Lower leg skin (tissue), 4 donors: ENCODE data around the gene PCSK6. TPM values are rescaled to one million over a fixed set of nuclear protein-coding genes. Genes with fewer than 3 reads are reported as not detected.

Experiments used
- DNase-seq, 2 donors: peaks; one replicate each; pipeline ENCODE4 v3.0.0-alpha.2; 2019; ENCODE audit warnings: low spot score in 2 of 2
- H3K4me3 ChIP-seq: fragments of 200-600 bp; sonication (generic); 2 replicates; pipeline ENCODE4 v1.5.1; 2017; ENCODE audit warnings: mild to moderate bottlenecking, low read depth; ENCODE audit not compliant: poor library complexity, severe bottlenecking
- POLR2A ChIP-seq, 2 donors: fragments of 450-650 bp; IDR thresholded peaks; one replicate each; pipeline ENCODE4 v1.6.1; 2016 to 2017; ENCODE audit warnings: antibody characterized with exemption in 2 of 2, mild to moderate bottlenecking in 1 of 2, moderate library complexity in 1 of 2
- WGBS, 2 donors: methylation state at CpG; one replicate each; pipeline ENCODE4 v1.1.5; 2018; 5-methylcytosine and 5-hydroxymethylcytosine counted together
- intact Hi-C: fragments of 100-400 bp; cut with DNase I; formaldehyde crosslinking; loops from one replicate; pipeline ENCODE4 v1.15.0; 2023; ENCODE audit warnings: low total_unique reads
- total RNA-seq, 4 donors: library from RNA; depleted of rRNA; stranded (reverse); fragments of >200 nt; gene quantifications; one replicate each; pipeline ENCODE4 v1.1.0, GENCODE V29; 2016
- TF ChIP-seq, protein P1 (sequence below), 3 donors: fragments of 450-650 bp; IDR thresholded peaks; one replicate each; pipeline ENCODE4 v1.5.1; 2016; ENCODE audit warnings: antibody characterized with exemption in 3 of 3, mild to moderate bottlenecking in 3 of 3, moderate library complexity in 2 of 3

The PCSK6 gene
- total RNA-seq, 4 donors from 2014 or later = 20.1 to 45.4 (median 30.4) TPM

DNA sequence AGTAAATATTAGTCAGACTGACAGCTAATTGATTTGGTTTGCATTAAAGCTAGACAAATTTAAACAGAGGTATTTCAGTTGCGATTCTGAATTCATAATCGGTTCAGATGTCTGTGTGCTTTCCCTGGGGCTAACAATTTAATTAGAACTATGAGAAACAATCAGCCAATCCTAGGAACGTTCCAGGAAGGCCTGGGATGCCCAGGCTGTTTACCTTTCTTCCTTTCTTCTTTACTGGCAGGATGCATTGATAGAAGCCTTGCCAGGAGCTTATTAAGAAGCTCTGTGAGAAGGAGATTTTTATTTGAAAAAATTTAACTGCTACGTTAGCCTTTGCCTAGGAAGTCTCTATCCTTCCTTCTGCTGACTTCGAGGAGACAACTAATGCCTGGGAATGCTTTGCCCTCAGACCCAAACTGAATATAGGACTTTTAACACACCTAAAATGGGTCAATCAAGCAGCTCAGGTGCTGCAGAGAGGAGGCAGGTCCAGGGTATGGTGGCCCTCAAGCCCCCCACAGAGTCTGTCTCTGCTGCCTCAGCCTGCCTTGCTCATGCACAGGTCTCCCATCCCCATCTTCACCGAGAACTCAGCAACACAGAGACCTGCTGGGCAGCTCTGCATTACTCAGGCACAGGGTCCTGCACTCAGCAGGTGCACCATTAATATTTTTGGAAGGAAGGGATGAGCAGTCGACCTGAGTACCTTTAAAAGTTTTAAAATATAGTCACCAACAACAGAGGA, 48.5 kb downstream of the PCSK6 start:
- intact Hi-C loops = no loop called here
- H3K4me3 ChIP-seq = no peak overlapping the region
- TF ChIP-seq, protein P1, sequence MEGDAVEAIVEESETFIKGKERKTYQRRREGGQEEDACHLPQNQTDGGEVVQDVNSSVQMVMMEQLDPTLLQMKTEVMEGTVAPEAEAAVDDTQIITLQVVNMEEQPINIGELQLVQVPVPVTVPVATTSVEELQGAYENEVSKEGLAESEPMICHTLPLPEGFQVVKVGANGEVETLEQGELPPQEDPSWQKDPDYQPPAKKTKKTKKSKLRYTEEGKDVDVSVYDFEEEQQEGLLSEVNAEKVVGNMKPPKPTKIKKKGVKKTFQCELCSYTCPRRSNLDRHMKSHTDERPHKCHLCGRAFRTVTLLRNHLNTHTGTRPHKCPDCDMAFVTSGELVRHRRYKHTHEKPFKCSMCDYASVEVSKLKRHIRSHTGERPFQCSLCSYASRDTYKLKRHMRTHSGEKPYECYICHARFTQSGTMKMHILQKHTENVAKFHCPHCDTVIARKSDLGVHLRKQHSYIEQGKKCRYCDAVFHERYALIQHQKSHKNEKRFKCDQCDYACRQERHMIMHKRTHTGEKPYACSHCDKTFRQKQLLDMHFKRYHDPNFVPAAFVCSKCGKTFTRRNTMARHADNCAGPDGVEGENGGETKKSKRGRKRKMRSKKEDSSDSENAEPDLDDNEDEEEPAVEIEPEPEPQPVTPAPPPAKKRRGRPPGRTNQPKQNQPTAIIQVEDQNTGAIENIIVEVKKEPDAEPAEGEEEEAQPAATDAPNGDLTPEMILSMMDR (IDR thresholded peaks at IDR 0.05) = no peak
- TF ChIP-seq POLR2A (IDR thresholded peaks at IDR 0.05) = no peak
- DNase-seq = peak in 1 of 2 donors; percentile 58
- 38 to 41% methylated on average over 7 of the region's 7 CpGs for WGBS, 2 donors

GRCh38 chr15:101439920-101440319, 49.6 kb downstream of the PCSK6 start:
- no peak for TF ChIP-seq POLR2A (IDR thresholded peaks at IDR 0.05)
- TF ChIP-seq, protein P1 (IDR thresholded peaks at IDR 0.05) = no peak
- WGBS, 2 donors = 19 to 25% methylated on average over 7 of the region's 7 CpGs
- no peak overlapping the region for H3K4me3 ChIP-seq
- peak in 1 of 2 donors; percentile 17 for DNase-seq
- intact Hi-C loops = no loop called here

DNA sequence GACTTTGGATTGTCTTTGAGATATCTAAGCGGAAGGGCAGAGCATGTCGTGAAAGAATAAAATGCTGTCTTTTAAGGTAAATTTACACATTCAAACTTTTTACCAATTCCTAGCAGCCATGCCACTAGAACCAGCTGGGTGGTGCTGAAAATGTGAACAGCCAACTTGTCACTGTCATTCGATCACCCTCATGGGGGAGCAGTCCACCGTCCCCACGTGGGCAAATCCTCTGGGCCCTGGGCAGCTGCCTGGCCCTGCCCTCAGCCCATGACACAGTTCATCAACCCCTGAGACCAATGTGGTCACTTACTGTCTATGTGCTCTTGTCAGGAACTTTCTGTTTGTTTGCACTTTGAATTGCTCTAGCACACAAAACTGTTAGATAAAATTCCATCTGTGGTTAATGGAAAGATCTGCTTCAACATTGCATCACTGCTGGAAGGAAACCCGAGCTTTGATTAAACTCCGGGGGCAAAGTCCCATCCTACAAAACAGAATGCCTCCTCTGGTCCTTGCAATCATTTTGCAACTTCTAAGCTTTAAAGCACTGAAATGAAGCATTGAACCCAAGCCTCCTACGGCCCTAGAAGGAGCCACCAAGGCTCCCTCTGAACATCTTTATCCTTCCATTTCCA, 50.1 kb downstream of the PCSK6 start:
- no peak overlapping the region for H3K4me3 ChIP-seq
- TF ChIP-seq, protein P1 (IDR thresholded peaks at IDR 0.05) = no peak
- no peak for TF ChIP-seq POLR2A (IDR thresholded peaks at IDR 0.05)
- intact Hi-C loops = no loop called here
- 49 to 61% methylated on average over 8 of the region's 8 CpGs for WGBS, 2 donors
- peak in 1 of 2 donors; percentile 53 for DNase-seq

- intact Hi-C loops = no loop called here
- H3K4me3 ChIP-seq = no peak overlapping the region
- WGBS, 2 donors = 90 to 91% methylated on average over 21 of the region's 21 CpGs
- peak in 1 of 2 donors; percentile 70 for DNase-seq
- TF ChIP-seq POLR2A (IDR thresholded peaks at IDR 0.05) = no peak
- TF ChIP-seq, protein P1 (IDR thresholded peaks at IDR 0.05) = no peak
These were observed 50.8 kb downstream of the PCSK6 start for GRCh38 chr15:101438482-101439284.

- WGBS, 2 donors = 90 to 95% methylated on average over 19 of the region's 19 CpGs
- TF ChIP-seq POLR2A (IDR thresholded peaks at IDR 0.05) = no peak
- TF ChIP-seq, protein P1 (IDR thresholded peaks at IDR 0.05) = no peak
- intact Hi-C loops = no loop called here
- H3K4me3 ChIP-seq = no peak overlapping the region
- DNase-seq = peak in 1 of 2 donors; percentile 82
These were observed 51.7 kb downstream of the PCSK6 start for GRCh38 chr15:101437618-101438481.
